ENCODE measurements around the gene ZFYVE21. TPM values are rescaled to one million over a fixed set of nuclear protein-coding genes. Genes with fewer than 3 reads are reported as not detected.

ZFYVE21 gene
- total and polyA plus RNA-seq, 4 donors, result 52.2 to 86.2 (median 65.2) TPM

DNA sequence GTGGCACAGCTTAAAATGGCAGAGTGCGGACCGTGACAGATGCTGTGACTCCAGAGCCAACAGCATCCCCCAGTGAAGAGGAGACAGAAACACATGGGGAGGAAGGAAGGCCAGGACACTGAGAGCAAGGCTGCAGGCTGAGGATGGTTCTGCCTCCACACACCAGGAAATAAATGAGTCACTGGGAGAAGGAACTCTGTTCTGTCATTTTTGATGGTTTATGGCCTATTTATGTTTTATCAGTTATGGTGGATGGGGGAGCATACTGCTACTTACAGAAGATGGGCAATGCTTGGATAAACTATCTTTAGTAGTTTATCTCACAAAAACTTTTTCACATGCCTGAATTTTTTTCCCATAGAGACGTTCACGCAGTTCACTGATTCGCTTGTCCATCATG is 33.8 kb downstream of the ZFYVE21 start:
- Histone ChIP-seq H3K36me3 (ENCODE audit: control insufficient read depth, insufficient read depth, low read length) (peaks cover 27% of the 10 kb centered on the region), H3K27me3 (ENCODE audit: control insufficient read depth, insufficient read depth, low read length) (no peaks in the 10 kb centered on the region), H3K4me1 (ENCODE audit: control insufficient read depth, insufficient read depth, low read length) (no peaks in the 10 kb centered on the region), H3K4me3 (ENCODE audit: low read depth, low read length) (no peak overlapping the region), H3K9me3 (ENCODE audit: control insufficient read depth, insufficient read depth, low read length) (no peaks in the 10 kb centered on the region), H3K27ac (ENCODE audit: low read depth, low read length) (no peak overlapping the region)
- no peak for DNase-seq (ENCODE audit: low read depth in 4 of 6, low spot score in 6 of 6)
- WGBS (ENCODE audit: insufficient coverage), result 58% methylated on average over 2 of the region's 5 CpGs

DNA sequence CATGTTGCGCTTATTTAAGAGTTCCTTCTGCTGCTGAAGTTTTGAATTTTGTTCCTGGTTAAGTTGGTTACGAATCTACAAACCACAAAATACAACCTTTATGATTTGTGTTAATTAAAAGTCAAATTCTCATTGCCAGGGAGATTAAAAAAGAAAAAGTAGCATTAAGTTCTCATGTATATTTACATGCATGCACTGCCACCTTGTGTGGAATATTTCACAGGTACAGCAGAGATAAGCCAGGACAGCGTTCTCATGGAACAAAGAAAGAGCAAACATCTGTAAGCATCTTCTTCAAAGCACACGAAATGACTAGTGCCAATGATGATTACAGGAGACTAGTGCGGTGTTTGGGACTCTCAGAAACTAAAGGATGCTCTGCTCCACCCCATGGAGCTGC is 34.2 kb downstream of the ZFYVE21 start:
- no peaks in the 10 kb centered on the region for H3K27me3 ChIP-seq (ENCODE audit: control insufficient read depth, insufficient read depth, low read length)
- H3K27ac ChIP-seq (ENCODE audit: low read depth, low read length), result no peak overlapping the region
- DNase-seq (ENCODE audit: low read depth in 4 of 6, low spot score in 6 of 6), result no peak
- WGBS (ENCODE audit: insufficient coverage), result 93% methylated on average over 3 of the region's 5 CpGs
- no peak overlapping the region for H3K4me3 ChIP-seq (ENCODE audit: low read depth, low read length)
- no peaks in the 10 kb centered on the region for H3K4me1 ChIP-seq (ENCODE audit: control insufficient read depth, insufficient read depth, low read length)
- H3K36me3 ChIP-seq (ENCODE audit: control insufficient read depth, insufficient read depth, low read length), result peaks cover 24% of the 10 kb centered on the region
- H3K9me3 ChIP-seq (ENCODE audit: control insufficient read depth, insufficient read depth, low read length), result no peaks in the 10 kb centered on the region

DNA sequence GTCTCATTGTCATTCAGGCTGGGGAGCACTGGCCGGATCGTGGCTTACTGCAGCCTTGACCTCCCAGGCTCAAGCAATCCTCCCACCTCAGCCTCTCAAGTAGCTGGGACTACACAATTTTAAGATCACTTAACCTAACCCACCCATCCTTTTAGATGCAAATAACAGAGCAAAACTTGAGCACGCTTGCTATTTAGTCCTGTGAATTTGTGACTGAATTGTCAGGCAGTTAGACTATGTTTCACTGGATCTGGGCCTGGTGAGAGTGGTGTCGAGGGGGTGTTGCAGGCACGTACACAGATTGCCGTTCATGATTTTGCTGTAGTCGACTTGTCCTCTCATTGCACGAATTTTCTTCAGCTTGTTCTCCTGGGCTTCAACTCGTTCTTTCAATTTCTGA is 38.2 kb downstream of the ZFYVE21 start:
- Histone ChIP-seq H3K4me3 (ENCODE audit: low read depth, low read length) (no peak overlapping the region), H3K4me1 (ENCODE audit: control insufficient read depth, insufficient read depth, low read length) (no peaks in the 10 kb centered on the region), H3K9me3 (ENCODE audit: control insufficient read depth, insufficient read depth, low read length) (no peaks in the 10 kb centered on the region), H3K36me3 (ENCODE audit: control insufficient read depth, insufficient read depth, low read length) (peaks cover 4% of the 10 kb centered on the region), H3K27me3 (ENCODE audit: control insufficient read depth, insufficient read depth, low read length) (no peaks in the 10 kb centered on the region), H3K27ac (ENCODE audit: low read depth, low read length) (no peak overlapping the region)
- WGBS (ENCODE audit: insufficient coverage), result 65% methylated on average over 9 of the region's 9 CpGs
- no peak for DNase-seq (ENCODE audit: low read depth in 4 of 6, low spot score in 6 of 6)

DNA sequence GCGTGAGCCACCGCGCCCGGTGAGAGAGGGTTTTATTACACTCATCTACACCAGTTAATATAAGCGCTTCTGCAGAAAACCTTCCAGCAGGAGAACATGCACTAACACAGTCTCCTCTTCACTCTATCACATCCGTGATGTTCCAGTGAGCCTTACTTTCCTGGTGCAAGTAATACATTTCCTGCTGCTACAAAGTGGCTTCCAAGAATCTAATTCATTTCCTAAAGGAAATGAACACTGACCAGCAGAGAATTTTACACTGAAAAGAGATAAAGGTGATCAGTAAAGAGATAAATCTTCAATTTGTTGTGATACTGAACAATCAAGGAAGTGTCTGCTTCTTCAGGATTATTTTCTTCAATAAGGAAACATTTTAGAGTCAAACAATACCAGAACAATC is 39.5 kb downstream of the ZFYVE21 start:
- Histone ChIP-seq H3K36me3 (ENCODE audit: control insufficient read depth, insufficient read depth, low read length) (peaks cover 4% of the 10 kb centered on the region), H3K4me1 (ENCODE audit: control insufficient read depth, insufficient read depth, low read length) (no peaks in the 10 kb centered on the region), H3K27ac (ENCODE audit: low read depth, low read length) (no peak overlapping the region), H3K4me3 (ENCODE audit: low read depth, low read length) (no peak overlapping the region), H3K9me3 (ENCODE audit: control insufficient read depth, insufficient read depth, low read length) (no peaks in the 10 kb centered on the region), H3K27me3 (ENCODE audit: control insufficient read depth, insufficient read depth, low read length) (no peaks in the 10 kb centered on the region)
- 57% methylated on average over 1 of the region's 6 CpGs for WGBS (ENCODE audit: insufficient coverage)
- no peak for DNase-seq (ENCODE audit: low read depth in 4 of 6, low spot score in 6 of 6)

DNA sequence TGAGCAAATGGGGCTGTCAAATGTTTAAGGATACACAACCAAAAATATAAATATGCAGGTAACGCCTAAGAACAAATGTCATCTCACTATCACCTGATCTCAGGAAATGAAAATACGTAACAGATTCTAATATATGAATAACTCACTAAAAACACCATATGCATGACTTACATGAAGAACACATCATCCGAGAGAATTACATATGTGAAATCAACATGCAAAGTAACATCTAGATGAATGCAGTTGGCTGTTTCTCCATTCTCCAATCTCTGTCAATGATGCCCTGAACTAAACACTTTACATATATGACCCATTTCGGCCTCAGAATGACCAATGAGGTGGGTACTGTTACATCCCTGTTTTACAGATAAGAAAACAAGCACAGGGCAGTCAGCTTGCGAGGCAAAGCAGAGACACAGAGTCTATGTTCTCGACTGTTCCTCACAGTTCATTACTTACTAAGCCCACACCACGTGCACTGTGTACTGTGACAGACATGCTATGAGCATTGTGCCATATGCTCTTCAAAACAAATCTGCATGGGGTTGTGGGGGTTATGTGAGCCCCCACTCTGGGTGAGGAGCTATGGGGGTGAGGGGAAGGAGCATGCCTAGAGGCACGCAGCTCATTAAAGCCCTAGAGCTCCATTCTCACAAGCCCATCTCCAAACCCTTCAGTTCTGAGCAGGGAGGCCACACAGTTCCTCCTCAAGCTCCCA is 42.6 kb downstream of the ZFYVE21 start:
- no peak for DNase-seq (ENCODE audit: low read depth in 4 of 6, low spot score in 6 of 6)
- 100% methylated on average over 2 of the region's 8 CpGs for WGBS (ENCODE audit: insufficient coverage)

DNA sequence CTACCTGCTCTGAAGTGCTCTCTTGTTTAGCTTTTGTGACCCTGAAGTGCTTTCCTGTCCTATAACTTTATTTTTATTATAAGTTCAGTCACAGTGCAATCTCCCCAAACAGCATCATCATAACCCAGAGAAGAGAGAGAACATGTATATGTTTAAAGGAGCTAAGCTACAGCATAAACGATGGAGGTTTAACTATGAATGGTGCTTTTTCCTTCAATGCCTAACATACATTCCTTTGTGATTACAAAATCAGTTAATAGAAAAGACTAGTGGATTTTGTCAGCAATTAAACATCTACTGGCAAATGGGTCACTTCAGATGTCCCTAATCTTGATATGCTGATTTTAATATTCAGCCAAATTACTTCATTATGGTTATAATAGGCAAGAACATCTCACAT is 46.4 kb downstream of the ZFYVE21 start:
- H3K9me3 ChIP-seq (ENCODE audit: control insufficient read depth, insufficient read depth, low read length), result no peaks in the 10 kb centered on the region
- no peaks in the 10 kb centered on the region for H3K36me3 ChIP-seq (ENCODE audit: control insufficient read depth, insufficient read depth, low read length)
- no peak overlapping the region for H3K27ac ChIP-seq (ENCODE audit: low read depth, low read length)
- H3K4me3 ChIP-seq (ENCODE audit: low read depth, low read length), result no peak overlapping the region
- no peaks in the 10 kb centered on the region for H3K27me3 ChIP-seq (ENCODE audit: control insufficient read depth, insufficient read depth, low read length)
- DNase-seq (ENCODE audit: low read depth in 4 of 6, low spot score in 6 of 6), result peak in 1 of 6 donors; percentile 20
- no peaks in the 10 kb centered on the region for H3K4me1 ChIP-seq (ENCODE audit: control insufficient read depth, insufficient read depth, low read length)
- no CpG with 5 or more reads among the region's 1 CpG for WGBS (ENCODE audit: insufficient coverage)

More for the DNA sequence above, 42.6 kb downstream of the ZFYVE21 start:
- H3K27me3 ChIP-seq (ENCODE audit: control insufficient read depth, insufficient read depth, low read length), result no peaks in the 10 kb centered on the region
- H3K9me3 ChIP-seq (ENCODE audit: control insufficient read depth, insufficient read depth, low read length), result no peaks in the 10 kb centered on the region
- no peak overlapping the region for H3K4me3 ChIP-seq (ENCODE audit: low read depth, low read length)
- no peaks in the 10 kb centered on the region for H3K4me1 ChIP-seq (ENCODE audit: control insufficient read depth, insufficient read depth, low read length)
- peaks cover 4% of the 10 kb centered on the region for H3K36me3 ChIP-seq (ENCODE audit: control insufficient read depth, insufficient read depth, low read length)
- no peak overlapping the region for H3K27ac ChIP-seq (ENCODE audit: low read depth, low read length)

DNA sequence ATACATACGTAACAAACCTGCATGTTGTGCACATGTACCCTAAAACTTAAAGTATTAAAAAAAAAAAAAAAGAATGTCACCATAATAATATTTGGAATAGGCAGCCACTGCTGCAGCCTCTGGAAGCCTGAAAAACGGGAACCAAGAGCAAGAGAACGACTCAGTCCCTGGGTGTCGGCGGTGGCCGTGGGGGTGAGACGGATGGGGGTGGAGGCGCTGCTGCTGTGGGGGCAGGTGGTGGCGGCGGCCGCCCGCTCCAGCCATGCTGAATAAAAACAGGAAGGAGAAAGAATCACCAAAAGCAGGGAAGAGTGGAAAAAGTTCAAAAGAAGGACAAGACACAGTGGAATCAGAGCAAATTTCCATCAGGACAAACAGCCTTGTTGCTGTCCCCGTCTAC is 46.9 kb downstream of the ZFYVE21 start:
- H3K36me3 ChIP-seq (ENCODE audit: control insufficient read depth, insufficient read depth, low read length), result no peaks in the 10 kb centered on the region
- no peaks in the 10 kb centered on the region for H3K27me3 ChIP-seq (ENCODE audit: control insufficient read depth, insufficient read depth, low read length)
- H3K9me3 ChIP-seq (ENCODE audit: control insufficient read depth, insufficient read depth, low read length), result no peaks in the 10 kb centered on the region
- H3K4me1 ChIP-seq (ENCODE audit: control insufficient read depth, insufficient read depth, low read length), result no peaks in the 10 kb centered on the region
- no peak for DNase-seq (ENCODE audit: low read depth in 4 of 6, low spot score in 6 of 6)
- 55% methylated on average over 8 of the region's 13 CpGs for WGBS (ENCODE audit: insufficient coverage)
- no peak overlapping the region for H3K4me3 ChIP-seq (ENCODE audit: low read depth, low read length)
- no peak overlapping the region for H3K27ac ChIP-seq (ENCODE audit: low read depth, low read length)

DNA sequence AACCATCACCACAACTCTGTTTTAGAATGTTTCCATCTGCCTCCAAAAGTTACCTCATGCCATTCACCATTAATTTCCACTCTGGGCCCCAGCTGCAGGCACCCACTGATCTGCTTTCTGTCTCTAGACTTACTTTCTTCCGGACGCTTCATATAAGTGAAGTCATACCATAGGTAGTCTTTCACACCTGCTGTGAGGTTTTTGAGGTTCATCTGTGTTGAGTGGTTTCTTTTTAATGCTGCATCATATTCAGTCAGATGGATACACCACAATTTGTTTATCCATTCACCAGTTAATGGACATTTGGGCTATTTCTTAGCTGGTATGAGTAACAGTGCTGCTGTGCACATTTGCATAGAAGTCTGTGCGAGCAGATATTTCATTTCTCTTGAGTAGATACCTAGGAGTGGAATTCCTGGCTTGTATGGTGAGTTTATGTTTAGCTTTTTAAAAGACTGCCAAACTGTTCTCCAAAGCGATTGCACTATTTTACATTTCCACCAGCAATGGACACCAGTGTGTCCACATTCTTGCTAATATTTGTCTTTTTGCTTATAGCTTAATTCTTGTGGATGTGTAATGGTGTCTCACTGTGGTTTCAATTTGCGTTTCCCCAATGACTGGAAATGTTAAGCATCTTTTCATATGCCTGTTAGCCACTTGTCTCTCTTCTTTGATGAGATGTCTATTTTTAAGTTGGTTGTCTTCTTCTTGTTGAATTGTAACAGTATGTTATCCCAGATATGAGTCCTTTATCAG is 48.3 kb downstream of the ZFYVE21 start:
- H3K27ac ChIP-seq (ENCODE audit: low read depth, low read length), result no peak overlapping the region
- no peaks in the 10 kb centered on the region for H3K9me3 ChIP-seq (ENCODE audit: control insufficient read depth, insufficient read depth, low read length)
- no peaks in the 10 kb centered on the region for H3K36me3 ChIP-seq (ENCODE audit: control insufficient read depth, insufficient read depth, low read length)
- H3K4me1 ChIP-seq (ENCODE audit: control insufficient read depth, insufficient read depth, low read length), result no peaks in the 10 kb centered on the region
- WGBS (ENCODE audit: insufficient coverage), result no CpG with 5 or more reads among the region's 5 CpGs
- no peak overlapping the region for H3K4me3 ChIP-seq (ENCODE audit: low read depth, low read length)
- H3K27me3 ChIP-seq (ENCODE audit: control insufficient read depth, insufficient read depth, low read length), result no peaks in the 10 kb centered on the region
- DNase-seq (ENCODE audit: low read depth in 4 of 6, low spot score in 6 of 6), result no peak

DNA sequence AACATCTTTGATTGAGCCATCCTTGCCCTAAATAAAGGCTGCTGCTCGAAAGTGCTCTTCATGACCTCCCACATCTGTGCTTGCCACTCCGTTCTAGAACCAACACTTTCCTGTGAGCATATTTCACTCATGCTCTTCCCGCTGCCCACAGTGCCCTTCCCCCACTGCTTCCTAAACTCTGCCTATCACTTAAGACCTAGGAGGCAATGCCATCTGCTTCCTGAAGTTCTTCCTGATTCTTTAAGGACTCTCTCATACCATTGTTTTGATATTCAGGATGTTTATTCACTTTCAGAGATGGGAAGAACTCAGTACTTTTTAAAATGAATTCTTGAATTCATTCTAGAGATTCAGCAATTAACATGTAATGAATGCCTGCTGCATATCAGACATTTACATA is 49.9 kb downstream of the ZFYVE21 start:
- H3K4me3 ChIP-seq (ENCODE audit: low read depth, low read length), result no peak overlapping the region
- no peak overlapping the region for H3K27ac ChIP-seq (ENCODE audit: low read depth, low read length)
- H3K9me3 ChIP-seq (ENCODE audit: control insufficient read depth, insufficient read depth, low read length), result no peaks in the 10 kb centered on the region
- no peaks in the 10 kb centered on the region for H3K27me3 ChIP-seq (ENCODE audit: control insufficient read depth, insufficient read depth, low read length)
- no peak for DNase-seq (ENCODE audit: low read depth in 4 of 6, low spot score in 6 of 6)
- H3K4me1 ChIP-seq (ENCODE audit: control insufficient read depth, insufficient read depth, low read length), result no peaks in the 10 kb centered on the region
- H3K36me3 ChIP-seq (ENCODE audit: control insufficient read depth, insufficient read depth, low read length), result no peaks in the 10 kb centered on the region
- WGBS (ENCODE audit: insufficient coverage), result 91% methylated on average over 3 of the region's 3 CpGs

Data from spinal cord (tissue), 10 donors.